Mesenteric fat pad (tissue), 1 donor: ENCODE results near the gene ACTL7A. TPM values are rescaled to one million over a fixed set of nuclear protein-coding genes. Genes with fewer than 3 reads are reported as not detected.
"Not testable (repeated sequence)": the region's sequence is repeated elsewhere in the genome, so short reads cannot be mapped to it uniquely, and the experiment has no call there.

ENCODE experiments used
- DNase-seq: peaks from one replicate; pipeline ENCODE4 v3.0.0-alpha.2; 2020; ENCODE audit warnings: low spot score
- long read RNA-seq: library from polyadenylated mRNA; unstranded; transcript quantifications from one replicate; pipeline ENCODE4 v2.0.0, GENCODE V29; 2020
- total RNA-seq: library from RNA; stranded (reverse); fragmentation: NEBNext Ultra II Directional; extraction: Animal tissue kit (Norgen Biotek cat#: 25700); gene quantifications from one replicate; pipeline ENCODE4 v1.2.1, GENCODE V29; 2021
- donor health status: DM: yes; HTN: yes; CAD: no.

The ACTL7A gene
- total RNA-seq = not detected
- long read RNA-seq = 0 reads

- no peak for DNase-seq
Observed at GRCh38 chr9:108861997-108862396, at the start of gene ACTL7A. Gene ACTL7A (plus strand): TSS chr9:108862266. CDS start chr9:108862323, 57 bp downstream.

DNA sequence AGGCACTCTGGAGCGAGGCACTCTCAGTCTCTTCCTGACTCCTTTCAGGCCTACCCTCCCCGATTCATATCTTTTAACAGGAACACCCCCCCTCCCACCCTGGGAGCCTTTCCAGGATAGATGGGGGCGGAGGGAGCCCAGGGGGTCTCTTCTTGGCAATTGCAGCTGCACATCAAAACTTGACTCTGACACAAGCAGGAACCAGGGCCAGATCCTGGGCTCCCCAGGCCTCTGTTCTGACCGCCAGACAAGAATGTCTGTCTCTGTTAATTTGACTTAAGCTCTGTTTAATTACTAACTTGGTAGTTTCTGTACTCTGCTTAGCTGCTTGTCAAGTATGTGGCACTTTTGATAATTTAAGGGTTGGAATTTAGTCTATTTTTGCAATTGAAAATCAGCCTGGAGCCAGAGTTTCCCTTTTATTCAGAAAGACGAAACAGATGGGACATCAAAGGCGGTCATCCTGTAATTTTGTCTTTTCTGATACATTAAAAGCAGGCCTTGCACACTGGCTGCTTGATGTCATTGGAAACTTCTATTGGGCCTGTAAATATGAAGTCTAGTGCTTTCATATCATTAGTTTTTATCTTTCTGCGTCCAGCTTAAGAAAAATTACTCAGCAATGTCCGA is 49.6 kb upstream of the ACTL7A start:
- no peak for DNase-seq

GRCh38 chr9:108813951-108814601 is 48.0 kb upstream of the ACTL7A start:
- no peak for DNase-seq

DNA sequence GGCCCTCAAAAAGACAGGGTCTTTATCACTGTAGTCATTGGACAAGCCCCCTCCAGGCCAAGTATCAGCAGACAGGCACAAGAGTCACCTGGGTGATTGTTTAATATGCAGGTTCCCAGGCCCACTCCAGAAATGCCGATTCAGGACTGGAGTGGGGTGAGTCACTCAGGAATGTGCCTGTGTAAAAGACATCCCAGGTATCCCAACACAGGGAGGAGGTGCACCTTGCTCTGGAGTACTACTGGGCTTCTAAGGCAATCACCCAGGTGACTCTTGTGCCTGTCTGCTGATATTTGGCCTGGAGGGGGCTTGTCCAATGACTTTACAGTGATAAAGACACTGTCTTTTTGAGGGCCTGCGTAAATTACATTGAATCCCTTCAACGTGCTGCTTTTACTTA is 46.9 kb upstream of the ACTL7A start:
- no peak for DNase-seq

- no peak for DNase-seq
Observed at GRCh38 chr9:108816037-108816436, 46.0 kb upstream of the ACTL7A start.

- no peak for DNase-seq
Observed at GRCh38 chr9:108823829-108824228, 38.2 kb upstream of the ACTL7A start.

DNA sequence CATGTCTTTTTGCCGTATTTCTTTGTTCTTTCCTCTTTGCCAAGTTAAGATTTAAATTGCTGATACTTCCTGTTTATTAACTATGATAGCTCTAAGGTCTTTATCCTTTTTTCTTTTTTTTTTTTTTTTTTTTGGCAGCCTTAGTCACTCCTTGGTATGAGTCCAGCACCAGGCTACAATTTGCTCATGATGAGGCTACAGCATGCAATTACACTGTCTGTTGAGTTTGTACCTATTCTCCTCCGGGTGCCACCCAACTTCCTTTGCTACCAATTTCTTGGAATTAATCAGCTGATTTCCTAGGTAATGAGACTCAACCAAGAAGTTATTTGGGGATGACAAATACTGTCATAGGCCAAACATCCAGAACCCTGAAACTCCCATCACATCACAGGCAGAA is 31.8 kb upstream of the ACTL7A start:
- DNase-seq = no peak

DNA sequence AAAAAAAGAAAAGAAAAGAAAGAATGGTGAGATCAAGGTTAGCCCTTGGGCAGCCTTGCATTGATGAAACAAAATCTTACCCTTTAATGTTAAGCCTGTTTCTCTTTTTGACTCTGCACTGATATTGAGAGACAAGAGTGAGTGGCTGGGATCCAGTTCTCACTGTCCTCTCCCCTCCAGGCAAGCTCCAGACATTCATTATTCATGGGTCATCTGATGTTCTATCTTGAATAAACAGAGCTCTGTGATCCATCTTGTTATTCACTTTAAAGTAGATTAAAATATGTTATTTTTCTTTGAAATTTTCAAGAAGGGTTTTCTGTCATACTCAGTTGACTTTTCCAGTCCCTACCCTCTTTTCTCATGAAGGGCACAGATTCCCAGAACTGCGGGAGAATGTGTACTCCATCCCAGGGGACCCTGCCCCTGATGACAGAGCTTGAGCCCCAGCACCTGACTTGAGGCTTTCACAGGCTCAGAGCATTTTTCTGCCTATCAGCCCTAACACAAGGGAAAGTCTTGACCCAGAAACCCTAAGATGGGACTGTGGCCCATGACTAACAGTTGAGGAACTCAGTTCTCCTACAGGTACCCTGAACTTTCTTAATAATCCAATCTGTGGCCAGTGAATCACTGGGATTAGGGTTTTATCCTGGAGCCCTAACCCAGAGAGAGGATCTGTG is 30.4 kb upstream of the ACTL7A start:
- DNase-seq = no peak

- no peak for DNase-seq
Observed at GRCh38 chr9:108832179-108832500, 29.9 kb upstream of the ACTL7A start.

DNA sequence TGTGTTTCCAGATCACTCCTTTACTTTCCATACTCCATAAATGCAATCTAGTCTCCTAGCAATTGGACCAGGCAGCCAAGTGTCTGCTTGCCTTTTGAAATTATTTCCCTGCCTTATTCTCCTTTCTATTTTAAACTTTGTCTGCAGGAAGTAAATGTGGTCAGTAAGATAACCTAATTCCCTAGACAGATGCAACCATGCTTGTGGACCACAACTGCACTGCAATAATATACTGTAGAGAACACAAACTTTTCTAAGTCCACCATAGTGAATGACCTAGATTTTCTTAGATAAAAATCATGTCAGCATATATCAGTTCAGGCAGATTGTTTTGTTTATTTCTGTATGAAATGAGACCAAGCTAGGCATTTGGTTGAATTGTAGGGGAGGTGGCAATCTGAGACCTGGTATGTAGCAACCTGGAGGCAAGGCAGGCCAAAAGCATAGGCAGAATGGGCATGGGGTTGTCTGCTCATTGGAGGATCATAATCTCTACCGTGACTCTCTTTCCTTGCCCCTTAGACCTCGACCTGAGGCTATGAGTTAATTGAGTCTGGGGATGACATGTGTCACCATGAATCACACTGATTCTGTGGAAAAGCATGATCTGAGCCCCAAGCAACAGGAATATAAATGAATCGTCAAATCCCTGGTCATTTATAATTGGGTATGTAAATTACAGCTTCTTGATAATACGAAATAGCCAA is 27.0 kb upstream of the ACTL7A start:
- no peak for DNase-seq

DNA sequence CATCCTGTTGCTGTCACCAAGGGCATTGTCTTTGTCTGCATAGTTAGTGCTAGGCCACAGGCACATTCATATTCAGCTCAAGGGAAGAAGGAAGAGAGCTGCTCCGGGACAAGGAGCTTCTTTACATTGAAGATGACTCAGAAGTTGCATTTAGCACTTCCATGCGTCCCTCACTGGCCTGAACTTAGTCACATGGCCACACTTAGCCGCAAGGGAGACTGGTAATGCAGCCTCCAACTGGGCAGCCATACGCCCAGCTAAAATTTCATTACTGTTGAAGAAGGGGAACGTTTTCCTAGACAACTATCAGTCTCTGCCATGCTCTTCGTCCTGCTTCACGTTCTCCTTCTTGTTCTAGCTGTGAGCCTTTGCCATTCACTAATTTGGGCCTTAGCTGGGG is 26.2 kb upstream of the ACTL7A start:
- DNase-seq = no peak

GRCh38 chr9:108836319-108836718 is 25.7 kb upstream of the ACTL7A start:
- DNase-seq = no peak

DNA sequence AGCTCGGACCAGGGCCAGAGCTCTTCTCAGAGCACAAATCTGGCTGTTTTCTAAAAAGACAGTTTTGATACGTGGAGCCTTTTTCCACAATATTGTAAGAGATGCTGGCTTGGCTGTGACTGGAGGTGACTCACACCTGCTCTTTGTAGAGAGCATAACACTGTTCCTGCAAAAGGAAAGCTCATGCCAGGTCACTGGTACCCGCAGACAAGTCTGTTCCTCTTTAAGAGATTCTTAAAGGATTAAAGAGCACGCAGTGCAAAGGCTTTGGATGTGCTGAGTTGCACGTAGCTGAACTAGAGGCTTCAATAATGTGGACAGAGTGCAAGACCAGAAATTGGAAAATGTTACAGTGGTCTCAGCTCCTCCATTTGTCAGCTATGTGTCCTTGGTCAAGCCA is 25.3 kb upstream of the ACTL7A start:
- no peak for DNase-seq

DNA sequence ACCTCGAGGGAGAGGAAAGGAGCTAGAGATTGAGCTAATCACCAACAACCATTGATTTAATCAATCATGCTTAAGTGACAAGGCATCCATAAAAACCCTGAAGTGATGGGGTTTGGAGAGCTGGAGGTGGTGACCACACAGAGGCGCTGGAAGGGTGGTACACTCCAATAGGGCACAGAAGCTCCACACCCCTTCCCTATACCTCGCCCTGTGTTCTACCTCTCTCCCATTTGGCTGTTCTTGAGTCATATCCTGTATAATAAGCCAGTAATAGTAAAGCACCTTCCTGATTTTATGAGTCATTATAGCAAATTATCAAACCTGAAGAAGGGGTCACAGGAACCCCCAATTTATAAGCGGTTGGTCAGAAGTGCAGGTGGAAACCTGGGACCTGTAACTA is 24.5 kb upstream of the ACTL7A start:
- no peak for DNase-seq

- DNase-seq = no peak
Observed at GRCh38 chr9:108838017-108838416, 24.0 kb upstream of the ACTL7A start.

GRCh38 chr9:108839561-108839960 is 22.5 kb upstream of the ACTL7A start:
- not testable (repeated sequence) for DNase-seq

GRCh38 chr9:108842610-108843295 is 19.3 kb upstream of the ACTL7A start:
- no peak for DNase-seq

- no peak for DNase-seq
Observed at GRCh38 chr9:108844391-108844790, 17.7 kb upstream of the ACTL7A start.

DNA sequence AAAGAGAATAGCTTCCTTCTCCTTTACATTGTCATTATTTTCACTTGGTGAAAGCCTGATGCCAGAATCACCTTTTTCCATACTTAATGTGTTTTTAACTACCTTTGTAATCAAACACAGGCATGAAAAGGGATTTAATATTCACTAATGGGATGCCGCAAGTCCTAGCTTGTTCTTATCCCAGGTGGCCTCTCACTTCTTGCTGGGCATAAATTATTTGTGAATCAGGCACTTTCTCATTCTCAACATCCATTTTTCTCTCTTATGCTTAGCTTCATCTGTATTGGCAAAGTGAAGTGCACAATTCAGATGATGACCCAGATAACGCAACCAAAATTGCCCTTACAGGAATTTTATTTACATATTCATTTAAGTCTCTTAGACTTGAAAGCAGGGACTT is 17.2 kb upstream of the ACTL7A start:
- no peak for DNase-seq

- no peak for DNase-seq
Observed at GRCh38 chr9:108845507-108845906, 16.6 kb upstream of the ACTL7A start.

DNA sequence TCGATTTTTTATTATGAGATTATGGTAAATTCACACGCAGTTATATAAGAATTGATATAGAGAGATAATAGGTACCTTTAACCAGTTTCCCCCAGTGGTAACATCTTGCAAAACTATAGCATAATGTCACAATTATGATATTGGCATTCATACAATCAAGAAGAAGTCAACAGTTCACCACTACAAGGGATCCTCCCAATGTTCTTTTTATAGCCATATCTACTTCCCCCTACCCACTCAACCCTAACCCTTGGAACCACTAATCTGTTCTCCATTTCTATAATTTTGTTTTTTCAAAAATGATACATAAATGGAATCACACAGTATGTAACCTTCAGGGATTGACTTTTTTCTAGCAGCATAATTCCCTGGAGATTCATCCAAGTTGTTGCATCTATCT is 16.1 kb upstream of the ACTL7A start:
- DNase-seq = no peak

DNA sequence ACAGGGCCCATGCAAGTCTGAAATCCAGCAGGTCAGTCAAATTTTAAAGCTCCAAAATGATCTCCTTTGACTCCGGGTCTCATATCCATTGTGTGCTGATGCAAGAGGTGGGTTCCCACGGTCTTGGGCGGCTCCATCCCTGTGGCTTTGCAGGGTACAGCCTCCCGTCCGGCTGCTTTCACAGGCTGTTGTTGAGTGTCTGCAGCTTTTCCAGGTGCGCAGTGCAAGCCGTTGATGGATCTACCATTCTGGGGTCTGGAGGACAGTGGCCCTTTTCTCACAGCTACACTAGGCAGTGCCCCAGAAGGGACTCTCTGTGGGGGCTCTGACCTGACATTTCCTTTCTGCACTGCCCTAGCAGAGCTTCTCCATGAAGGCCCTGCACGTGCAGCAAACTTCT is 13.8 kb upstream of the ACTL7A start:
- DNase-seq = not testable (repeated sequence)
